ENCODE data around the gene NT5DC2.

GRCh38 chr3:52544937-52545336 is 11.3 kb upstream of the NT5DC2 start:
- TF ChIP-seq EZH2 (IDR thresholded peaks at IDR 0.05) (no peak), POLR2AphosphoS5 (IDR thresholded peaks at IDR 0.05; ENCODE audit: borderline replicate concordance, low read depth, low read length) (no peak), FOXP2 (optimal IDR thresholded peaks at IDR 0.05; ENCODE audit: control extremely low read depth, extremely low read length, insufficient read depth) (no peak)

Data from SK-N-MC (cell line).